Kidney tubule cell (primary cell): Measurements from ENCODE around the gene ANKRD11.

ENCODE experiments used
- DNase-seq: peaks from one replicate; pipeline ENCODE4 v3.0.0-alpha.2; 2018; ENCODE audit warnings: low spot score

ANKRD11 gene

GRCh38 chr16:89506791-89507191 lies 16.4 kb upstream of the ANKRD11 start:
- no peak for DNase-seq

DNA sequence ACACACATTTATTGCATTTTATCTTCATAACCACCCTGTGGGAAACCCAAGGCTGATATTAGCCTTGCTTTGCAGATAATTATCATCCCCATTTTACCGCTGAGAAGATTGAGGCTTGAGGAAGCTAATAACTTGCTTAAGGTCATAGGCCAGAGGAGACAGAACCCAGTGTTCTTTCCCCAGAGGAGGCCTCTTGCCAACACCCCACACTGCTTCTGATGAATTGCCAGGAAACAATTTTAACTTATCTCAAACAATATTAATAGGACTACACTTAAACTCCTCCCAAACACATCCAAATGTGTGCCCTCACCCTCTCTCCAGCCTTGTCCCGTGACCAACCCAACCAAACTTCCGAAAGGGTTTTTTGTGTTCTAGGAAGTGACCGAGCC lies 15.7 kb upstream of the ANKRD11 start:
- no peak for DNase-seq

- peak; percentile 97 for DNase-seq
Observed at GRCh38 chr16:89505204-89506112, 15.1 kb upstream of the ANKRD11 start.

GRCh38 chr16:89504091-89504490 lies 13.7 kb upstream of the ANKRD11 start:
- DNase-seq = no peak

DNA sequence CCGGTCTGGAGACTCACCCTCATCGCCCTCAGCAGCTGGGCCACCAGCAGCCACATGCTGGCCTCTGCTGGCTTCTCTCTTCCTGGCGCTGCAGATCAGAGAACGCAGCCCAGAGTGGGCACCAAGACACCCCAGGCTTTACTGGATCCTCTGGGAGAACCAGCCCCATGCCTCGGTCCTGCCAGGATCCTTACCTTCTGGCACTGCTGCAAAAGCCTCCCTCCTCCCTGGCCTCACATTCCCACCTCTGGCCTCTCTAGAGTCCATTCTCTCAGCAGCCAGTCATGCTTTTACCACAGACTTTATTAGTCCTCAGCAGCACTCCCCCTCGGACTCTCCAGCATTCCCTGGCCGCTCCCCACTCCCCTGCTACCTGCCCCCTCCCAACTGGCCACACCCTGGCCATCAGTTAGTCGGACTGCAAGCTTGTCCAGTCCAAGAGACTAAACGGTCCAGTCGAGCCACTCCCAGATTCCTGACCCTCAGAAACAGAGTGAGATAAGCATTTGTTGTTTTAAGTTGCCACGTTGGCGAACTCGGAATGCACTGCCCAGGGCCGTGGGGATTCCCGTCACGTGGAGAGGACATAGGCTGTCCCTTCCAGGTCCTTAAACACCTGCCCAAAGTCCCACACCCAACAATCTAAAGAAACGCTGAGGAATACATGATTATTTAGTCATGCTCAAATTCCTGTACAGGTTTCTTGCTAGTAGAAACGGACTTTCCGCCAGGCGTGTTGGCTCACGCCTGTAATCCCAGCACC lies 11.9 kb upstream of the ANKRD11 start:
- DNase-seq = peak; percentile 91

- DNase-seq = no peak
Observed at GRCh38 chr16:89499767-89500166, 9.4 kb upstream of the ANKRD11 start.

- DNase-seq = no peak
Observed at GRCh38 chr16:89498839-89499238, 8.5 kb upstream of the ANKRD11 start.

DNA sequence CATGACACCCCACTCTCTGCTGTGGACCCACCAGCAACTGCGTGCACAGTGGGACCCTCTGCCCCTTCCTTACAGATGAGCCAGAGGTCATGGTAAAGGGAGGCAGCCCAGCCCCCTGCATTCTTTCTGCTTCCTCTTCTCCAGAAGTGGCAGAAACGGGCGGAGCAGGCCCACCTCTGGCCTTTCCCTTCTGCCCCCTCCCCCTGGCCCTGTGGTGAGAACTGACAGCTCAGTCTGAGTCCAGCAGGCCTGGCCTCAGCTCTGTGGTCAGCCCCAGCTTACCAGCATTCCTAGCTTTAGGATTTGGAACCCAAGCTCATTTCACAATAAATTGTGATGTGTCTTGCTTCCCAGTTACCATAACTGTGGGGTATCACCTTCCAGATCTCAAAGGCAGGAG lies 4.8 kb upstream of the ANKRD11 start:
- peak; percentile 32 for DNase-seq

- DNase-seq = no peak
Observed at GRCh38 chr16:89493776-89494175, 3.4 kb upstream of the ANKRD11 start.

DNA sequence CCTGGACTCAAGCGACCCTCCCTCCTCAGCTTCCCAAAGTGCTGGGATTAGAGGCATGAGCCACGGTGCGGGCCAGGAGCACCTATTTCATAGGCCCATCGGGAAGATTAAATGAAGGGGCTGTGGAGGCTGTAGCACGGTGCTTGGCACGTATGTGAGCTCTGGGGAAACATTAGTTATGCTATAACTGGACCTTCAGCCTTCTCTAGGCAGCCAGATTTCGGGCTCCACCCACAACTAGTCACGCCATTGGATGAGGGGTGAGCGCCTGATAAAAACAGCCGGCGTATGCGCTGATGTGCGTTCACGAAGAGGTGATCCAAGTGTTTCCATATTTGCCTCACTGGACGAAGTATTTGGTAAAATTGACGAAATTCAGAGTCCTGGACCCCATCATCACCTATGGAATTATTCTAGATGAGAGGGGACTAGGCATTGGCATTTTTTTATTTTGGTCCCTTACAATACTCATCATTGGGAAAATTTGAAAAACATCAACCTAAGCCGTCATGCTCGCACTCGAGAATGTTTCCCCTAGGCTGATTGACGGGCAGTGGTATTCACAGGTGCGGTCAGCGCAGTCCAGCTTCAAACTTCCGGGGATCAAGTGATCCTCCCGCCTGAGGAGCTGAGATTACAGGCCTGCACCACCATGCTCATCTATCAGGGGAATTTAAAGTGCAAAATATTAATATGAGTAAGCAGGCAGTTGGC lies 1.8 kb upstream of the ANKRD11 start:
- no peak for DNase-seq

DNA sequence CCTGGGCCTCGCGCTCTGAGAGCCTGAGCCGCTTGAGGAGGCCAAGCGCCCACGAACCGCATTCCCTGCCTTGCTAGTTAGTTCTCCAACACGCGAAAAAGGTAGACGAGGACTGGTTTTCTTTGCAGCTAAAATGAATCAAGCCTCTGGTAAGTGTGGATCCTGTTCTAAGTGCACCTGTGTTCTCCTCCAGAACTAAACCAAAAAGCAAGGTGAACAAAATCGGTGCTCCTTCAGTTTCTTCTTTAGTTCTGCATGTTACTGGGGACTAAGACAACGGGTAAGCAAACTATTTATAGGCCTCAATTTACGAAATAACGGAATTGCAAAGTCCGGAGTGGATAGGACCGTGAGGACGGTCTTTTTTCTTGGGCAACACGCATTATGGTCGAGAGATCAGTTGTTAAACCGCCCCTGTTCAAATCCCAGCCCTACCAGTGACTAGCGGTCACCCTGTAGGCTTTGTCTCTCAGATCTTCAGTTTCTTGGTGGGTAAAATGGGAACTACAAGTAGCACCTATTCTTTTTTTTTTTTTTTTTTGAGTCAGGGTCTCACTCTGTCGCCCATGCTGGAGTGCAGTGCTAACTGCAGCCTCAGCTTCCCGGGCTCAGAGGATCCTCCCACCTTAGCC lies 993 bp upstream of the ANKRD11 start:
- peak; percentile 41 for DNase-seq

DNA sequence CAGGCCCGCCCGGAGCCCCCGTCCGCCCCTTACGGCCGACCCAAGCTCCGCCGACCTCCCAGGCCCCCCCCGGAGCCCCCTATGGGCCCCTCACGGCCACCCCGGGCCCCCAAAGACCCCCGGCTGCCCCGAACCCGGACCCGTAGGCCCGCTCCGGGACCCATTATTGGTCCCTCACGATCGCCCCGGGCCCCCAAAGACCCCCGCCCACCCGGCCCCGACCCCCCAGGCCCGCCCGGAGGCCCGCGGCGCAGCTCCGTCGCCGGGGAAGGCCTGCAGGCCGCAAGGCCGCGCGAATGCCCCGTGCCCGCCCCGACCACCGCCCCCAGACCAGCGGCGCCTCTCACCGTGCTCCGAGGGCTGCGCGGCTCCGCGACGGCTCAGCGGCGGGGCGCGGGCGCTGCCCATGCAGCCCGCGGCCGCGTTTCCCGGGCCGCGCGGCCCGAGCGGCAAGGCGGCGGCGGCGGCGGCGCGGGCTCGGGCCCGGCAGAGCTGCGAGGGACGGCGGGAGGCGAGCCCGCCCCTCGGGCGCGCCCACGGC lies 393 bp downstream of the ANKRD11 start:
- no peak for DNase-seq

DNA sequence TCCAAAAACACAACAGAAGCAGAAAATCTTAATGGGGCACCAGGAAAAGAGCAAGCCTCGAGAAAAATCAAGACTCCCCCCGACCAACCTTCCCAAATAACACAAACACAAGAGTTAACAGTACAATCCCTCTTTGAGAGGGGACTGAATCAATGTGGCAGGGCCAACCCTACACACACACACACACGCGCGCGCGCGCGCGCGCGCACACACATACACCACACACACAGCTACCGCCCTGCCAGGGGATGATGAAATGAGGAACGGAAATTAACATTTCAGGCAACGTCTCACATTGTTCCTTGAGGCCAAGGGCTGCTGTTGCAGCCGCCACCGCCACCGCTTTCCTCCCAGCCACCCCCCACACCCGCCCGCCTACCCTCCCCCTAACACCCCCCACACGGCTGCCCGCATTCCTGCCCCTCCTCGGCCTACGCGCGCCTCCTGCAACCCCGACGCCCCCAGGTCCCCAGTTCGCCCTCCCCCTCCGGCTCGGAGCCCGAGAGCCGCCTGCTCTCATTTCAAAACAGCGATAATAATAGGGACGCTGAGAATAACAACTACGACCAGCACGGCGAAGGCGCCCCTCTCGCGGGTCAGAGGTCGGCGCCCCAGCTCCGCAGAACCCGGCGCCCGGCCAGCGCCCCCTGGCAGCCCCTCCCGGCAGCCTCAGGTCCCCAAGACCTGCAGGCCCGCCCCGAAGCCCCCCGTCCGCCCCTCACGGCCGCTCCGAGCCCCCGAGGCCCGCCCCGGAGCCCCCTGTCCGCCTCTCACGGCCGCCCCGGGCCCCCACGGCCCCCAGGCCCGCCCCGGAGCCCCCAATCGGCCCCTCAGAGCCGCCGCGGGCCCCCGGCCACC lies 1.1 kb downstream of the ANKRD11 start:
- peak; percentile 92 for DNase-seq

- DNase-seq = no peak
Observed at GRCh38 chr16:89485701-89486246, 4.6 kb downstream of the ANKRD11 start.

DNA sequence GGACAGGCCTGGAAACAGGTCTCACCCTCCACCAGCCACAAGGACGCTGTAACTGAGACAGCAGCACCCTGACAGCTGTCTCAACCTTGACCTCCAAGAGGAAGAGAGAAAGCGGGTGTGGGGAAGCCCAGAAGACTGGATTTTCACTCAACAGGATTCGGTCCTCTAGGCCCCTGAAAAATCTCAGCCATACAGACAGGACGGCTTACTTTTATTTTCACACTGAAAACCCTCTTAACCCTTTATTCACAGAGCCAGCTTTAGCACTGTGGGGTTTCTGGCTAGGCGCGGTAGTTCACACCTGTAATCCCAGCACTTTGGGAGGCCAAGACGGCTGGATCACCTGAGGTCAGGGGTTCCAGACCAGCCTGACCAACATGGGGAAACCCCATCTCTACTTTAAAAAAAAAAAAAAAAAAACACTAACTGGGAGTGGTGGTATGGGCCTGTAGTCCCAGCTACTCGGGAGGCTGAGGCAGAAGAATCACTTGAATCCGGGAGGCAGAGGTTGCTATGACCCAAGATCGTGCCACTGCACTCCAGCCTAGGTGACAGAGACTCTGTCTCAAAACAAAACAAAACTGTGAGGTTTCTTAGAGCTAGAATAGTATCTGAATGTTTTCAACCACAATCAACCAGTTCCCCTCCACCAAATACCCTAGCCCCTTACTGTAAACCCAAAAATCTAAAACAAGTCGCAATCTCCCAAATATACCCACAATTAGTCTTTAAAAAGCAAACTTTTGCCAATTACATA lies 5.3 kb downstream of the ANKRD11 start:
- DNase-seq = no peak

- DNase-seq = no peak
Observed at GRCh38 chr16:89484041-89484501, 6.3 kb downstream of the ANKRD11 start.

DNA sequence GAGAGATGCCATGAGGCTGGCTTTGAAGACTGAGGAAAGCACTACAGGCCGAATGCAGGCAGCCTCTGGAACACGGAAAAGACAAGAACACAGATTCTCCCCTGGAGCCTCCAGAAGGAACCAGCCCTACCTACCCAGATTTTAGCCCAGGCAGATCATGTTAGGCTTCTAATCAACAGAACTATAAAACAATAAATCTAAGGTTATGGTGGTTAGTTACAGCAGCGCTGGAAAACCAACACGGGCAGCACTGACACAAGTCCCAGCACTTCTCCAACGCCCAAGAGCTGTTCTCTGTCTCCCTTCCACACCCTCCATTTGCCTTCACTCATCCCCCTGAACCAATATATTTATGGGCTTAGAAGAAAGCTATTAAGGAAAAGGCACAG lies 7.5 kb downstream of the ANKRD11 start:
- DNase-seq = no peak

GRCh38 chr16:89482150-89482816 lies 8.1 kb downstream of the ANKRD11 start:
- DNase-seq = peak; percentile 32

DNA sequence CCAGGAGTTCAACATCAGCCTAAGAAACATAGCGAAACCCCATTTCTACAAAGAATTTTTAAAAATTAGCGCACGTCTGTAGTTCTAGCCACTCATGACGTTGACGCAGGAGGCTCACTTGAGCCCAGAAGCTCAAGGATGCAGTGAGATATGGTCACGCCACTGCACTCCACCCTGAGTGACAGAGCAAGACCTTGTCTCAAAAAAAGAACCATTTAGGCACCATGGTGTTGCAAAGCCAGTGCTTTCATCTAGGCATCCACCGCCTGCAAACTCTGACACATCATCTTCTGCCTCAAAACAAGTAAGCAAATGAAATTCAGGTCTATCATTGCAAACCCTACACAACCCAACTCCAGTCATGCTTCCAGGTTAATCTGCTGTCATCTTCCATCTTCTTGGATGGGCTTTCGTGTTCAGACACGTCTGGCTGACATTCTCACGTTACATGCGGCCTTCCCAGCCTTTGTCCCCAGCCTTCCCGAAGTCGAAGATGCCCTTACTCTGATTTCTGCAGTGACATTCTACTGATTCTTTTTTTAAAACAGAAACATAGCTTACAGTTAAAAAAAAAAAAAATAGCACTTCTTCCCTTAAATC lies 8.9 kb downstream of the ANKRD11 start:
- no peak for DNase-seq
